ENCODE results near the gene PPFIBP2. TPM values are rescaled to one million over a fixed set of nuclear protein-coding genes. Genes with fewer than 3 reads are reported as not detected.
A peak's percentile ranks its signal among the peaks of the same experiment; 100 is the strongest.

Gene PPFIBP2
- total RNA-seq, 2 experiments from 2014 or later: 102 to 182 TPM

DNA sequence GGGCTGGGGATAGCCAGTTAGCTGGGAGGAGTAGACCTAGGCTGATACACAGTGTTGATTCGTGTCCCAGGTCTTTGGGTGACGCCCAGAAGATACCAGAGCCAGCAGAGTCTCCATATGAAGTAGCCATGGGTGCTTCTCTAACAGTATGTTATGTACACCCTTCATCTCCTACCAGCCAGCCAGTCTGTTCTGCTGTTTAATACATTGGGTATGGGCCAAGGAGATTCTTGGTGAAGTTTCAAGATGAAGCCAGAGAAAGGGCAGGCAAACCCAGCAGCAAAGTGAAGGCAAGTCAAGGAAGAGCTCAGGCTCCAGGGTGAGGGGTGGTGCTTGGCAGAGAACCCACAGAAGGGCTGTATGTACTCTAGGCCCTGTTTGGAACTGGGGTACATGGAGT lies 56.4 kb downstream of the PPFIBP2 start:
- H3K9me3 ChIP-seq (ENCODE audit: low read length): peaks cover 18% of the 10 kb centered on the region; the same call in 1 of the 2 replicates
- H3K4me3 ChIP-seq (ENCODE audit: low read depth, low read length, poor library complexity, severe bottlenecking): no peak overlapping the region
- CTCF ChIA-PET (ENCODE audit: unreplicated experiment): no interaction called here
- POLR2A ChIA-PET: interaction anchor here (1.1 to 1.2 kb wide), 2 partner anchors 10 to 11 kb away, joined by 3 read pairs; no protein-coding TSS in a partner anchor
- no TSS peak for BruUV-seq (replicated peaks)
- no peak for DNase-seq (ENCODE audit: low spot score)
- H3K4me1 ChIP-seq (ENCODE audit: insufficient read depth, low read length, poor library complexity, severe bottlenecking): no peaks in the 10 kb centered on the region
- no peaks in the 10 kb centered on the region for H3K9me2 ChIP-seq (ENCODE audit: insufficient read depth, low read length)
- peaks cover 85% of the 10 kb centered on the region for H3K36me3 ChIP-seq (ENCODE audit: insufficient read depth, low read length)
- no peak overlapping the region for H2AFZ ChIP-seq (ENCODE audit: low read length)
- intact Hi-C loops (cut with micrococcal nuclease; ENCODE audit: unreplicated experiment): no loop called here
- TF ChIP-seq EZH2phosphoT487 (IDR thresholded peaks at IDR 0.05; ENCODE audit: borderline replicate concordance, low read depth, low read length): no peak
- TF ChIP-seq, protein P1, sequence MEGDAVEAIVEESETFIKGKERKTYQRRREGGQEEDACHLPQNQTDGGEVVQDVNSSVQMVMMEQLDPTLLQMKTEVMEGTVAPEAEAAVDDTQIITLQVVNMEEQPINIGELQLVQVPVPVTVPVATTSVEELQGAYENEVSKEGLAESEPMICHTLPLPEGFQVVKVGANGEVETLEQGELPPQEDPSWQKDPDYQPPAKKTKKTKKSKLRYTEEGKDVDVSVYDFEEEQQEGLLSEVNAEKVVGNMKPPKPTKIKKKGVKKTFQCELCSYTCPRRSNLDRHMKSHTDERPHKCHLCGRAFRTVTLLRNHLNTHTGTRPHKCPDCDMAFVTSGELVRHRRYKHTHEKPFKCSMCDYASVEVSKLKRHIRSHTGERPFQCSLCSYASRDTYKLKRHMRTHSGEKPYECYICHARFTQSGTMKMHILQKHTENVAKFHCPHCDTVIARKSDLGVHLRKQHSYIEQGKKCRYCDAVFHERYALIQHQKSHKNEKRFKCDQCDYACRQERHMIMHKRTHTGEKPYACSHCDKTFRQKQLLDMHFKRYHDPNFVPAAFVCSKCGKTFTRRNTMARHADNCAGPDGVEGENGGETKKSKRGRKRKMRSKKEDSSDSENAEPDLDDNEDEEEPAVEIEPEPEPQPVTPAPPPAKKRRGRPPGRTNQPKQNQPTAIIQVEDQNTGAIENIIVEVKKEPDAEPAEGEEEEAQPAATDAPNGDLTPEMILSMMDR (conservative IDR thresholded peaks at IDR 0.05; ENCODE audit: low read length): no peak
- no peaks in the 10 kb centered on the region for H3K79me2 ChIP-seq (ENCODE audit: insufficient read depth, low read depth, low read length)
- no peak overlapping the region for H3K27ac ChIP-seq (ENCODE audit: low read depth, low read length, poor library complexity, severe bottlenecking)
- H4K20me1 ChIP-seq (ENCODE audit: insufficient read depth, low read length): peaks cover 5% of the 10 kb centered on the region; the same call in 1 of the 2 replicates
- H3K4me2 ChIP-seq (ENCODE audit: low read length): no peak overlapping the region

DNA sequence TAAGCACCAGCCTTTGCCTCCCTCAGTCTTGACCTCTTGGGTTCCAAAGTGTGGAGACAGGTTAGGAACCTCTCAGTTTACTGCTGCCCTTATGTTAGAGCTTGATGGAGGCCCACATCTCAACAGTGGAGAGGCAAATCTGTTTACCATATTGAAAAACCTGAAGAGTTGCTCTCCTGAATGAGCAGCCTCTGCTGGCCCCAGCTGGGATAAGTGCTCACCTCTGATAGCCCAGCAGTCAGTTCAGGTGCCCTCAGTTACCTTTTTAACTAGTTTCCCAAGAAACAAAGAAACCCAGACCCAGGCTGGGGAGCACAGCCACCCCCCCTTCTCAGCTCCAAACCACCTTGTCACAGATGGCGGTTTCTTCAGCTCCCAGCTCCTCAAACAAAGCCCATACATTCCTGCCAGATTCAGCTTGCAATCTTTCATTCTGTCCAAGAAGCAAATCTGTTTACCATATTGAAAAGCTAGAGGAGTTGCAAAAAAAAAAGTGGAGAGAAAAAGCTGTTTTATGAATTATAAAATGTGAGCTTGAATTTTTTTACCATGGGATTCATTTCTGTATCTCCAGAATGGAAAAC lies 57.2 kb downstream of the PPFIBP2 start:
- Histone ChIP-seq H3K27ac (ENCODE audit: low read depth, low read length, poor library complexity, severe bottlenecking) (no peak overlapping the region), H3K36me3 (ENCODE audit: insufficient read depth, low read length) (peaks cover 80% of the 10 kb centered on the region), H3K4me1 (ENCODE audit: insufficient read depth, low read length, poor library complexity, severe bottlenecking) (no peaks in the 10 kb centered on the region), H4K20me1 (ENCODE audit: insufficient read depth, low read length) (peaks cover 5% of the 10 kb centered on the region; the same call in 1 of the 2 replicates), H3K4me3 (ENCODE audit: low read depth, low read length, poor library complexity, severe bottlenecking) (no peak overlapping the region), H2AFZ (ENCODE audit: low read length) (no peak overlapping the region), H3K9me3 (ENCODE audit: low read length) (peaks cover 18% of the 10 kb centered on the region; the same call in 1 of the 2 replicates), H3K4me2 (ENCODE audit: low read length) (no peak overlapping the region), H3K79me2 (ENCODE audit: insufficient read depth, low read depth, low read length) (no peaks in the 10 kb centered on the region), H3K9me2 (ENCODE audit: insufficient read depth, low read length) (no peaks in the 10 kb centered on the region)
- ChIA-PET POLR2A (interaction anchor here (1.0 to 1.2 kb wide), 4 partner anchors 9 to 23 kb away, joined by 3 to 5 read pairs (median 4); no protein-coding TSS in a partner anchor), CTCF (ENCODE audit: unreplicated experiment) (interaction anchor here (1.1 kb wide), 1 partner anchor 55 kb away, joined by 4 read pairs; no protein-coding TSS in a partner anchor)
- no peak for TF ChIP-seq EZH2phosphoT487 (IDR thresholded peaks at IDR 0.05; ENCODE audit: borderline replicate concordance, low read depth, low read length)
- TF ChIP-seq, protein P1 (conservative IDR thresholded peaks at IDR 0.05; ENCODE audit: low read length): no peak
- DNase-seq (ENCODE audit: low spot score): no peak
- BruUV-seq (replicated peaks): no TSS peak
- intact Hi-C loops (cut with micrococcal nuclease; ENCODE audit: unreplicated experiment): no loop called here

DNA sequence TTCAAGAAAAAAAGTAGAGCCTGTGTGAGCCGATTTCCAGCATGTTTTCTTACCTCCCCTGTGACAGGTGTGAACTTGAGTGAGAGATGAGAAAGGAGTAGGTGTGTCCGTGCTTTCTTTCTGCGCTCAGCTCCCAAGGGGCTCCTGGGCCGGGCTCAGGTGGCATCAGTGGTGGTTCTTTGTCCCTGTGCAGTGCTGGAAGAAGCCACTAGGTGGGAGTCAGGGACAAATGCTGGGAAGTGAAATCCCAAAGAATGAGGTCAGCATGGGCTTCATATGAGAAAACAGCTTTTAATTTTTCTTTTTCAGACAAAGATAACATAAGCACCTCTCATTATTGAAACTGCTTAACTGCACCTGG lies 57.8 kb downstream of the PPFIBP2 start:
- H3K9me3 ChIP-seq (ENCODE audit: low read length): peaks cover 18% of the 10 kb centered on the region; the same call in 1 of the 2 replicates
- H2AFZ ChIP-seq (ENCODE audit: low read length): no peak overlapping the region
- BruUV-seq (replicated peaks): no TSS peak
- peaks cover 74% of the 10 kb centered on the region for H3K36me3 ChIP-seq (ENCODE audit: insufficient read depth, low read length)
- H3K4me1 ChIP-seq (ENCODE audit: insufficient read depth, low read length, poor library complexity, severe bottlenecking): no peaks in the 10 kb centered on the region
- intact Hi-C loops (cut with micrococcal nuclease; ENCODE audit: unreplicated experiment): no loop called here
- no peaks in the 10 kb centered on the region for H3K79me2 ChIP-seq (ENCODE audit: insufficient read depth, low read depth, low read length)
- CTCF ChIA-PET (ENCODE audit: unreplicated experiment): interaction anchor here (1.1 kb wide), 1 partner anchor 56 kb away, joined by 4 read pairs; no protein-coding TSS in a partner anchor
- no peak overlapping the region for H3K4me3 ChIP-seq (ENCODE audit: low read depth, low read length, poor library complexity, severe bottlenecking)
- TF ChIP-seq, protein P1 (conservative IDR thresholded peaks at IDR 0.05; ENCODE audit: low read length): peak; percentile 72
- no peak for TF ChIP-seq EZH2phosphoT487 (IDR thresholded peaks at IDR 0.05; ENCODE audit: borderline replicate concordance, low read depth, low read length)
- POLR2A ChIA-PET: interaction anchor here (0.5 to 1.2 kb wide), 4 partner anchors 9 to 140 kb away, joined by 3 to 5 read pairs (median 4); no protein-coding TSS in a partner anchor
- peak; percentile 23 for DNase-seq (ENCODE audit: low spot score)
- peaks cover 5% of the 10 kb centered on the region; the same call in 1 of the 2 replicates for H4K20me1 ChIP-seq (ENCODE audit: insufficient read depth, low read length)
- H3K4me2 ChIP-seq (ENCODE audit: low read length): no peak overlapping the region
- no peaks in the 10 kb centered on the region for H3K9me2 ChIP-seq (ENCODE audit: insufficient read depth, low read length)
- no peak overlapping the region for H3K27ac ChIP-seq (ENCODE audit: low read depth, low read length, poor library complexity, severe bottlenecking)
